A549 (cell line): ENCODE results near the gene C2. TPM values are rescaled to one million over a fixed set of nuclear protein-coding genes. Genes with fewer than 3 reads are reported as not detected.
A peak's percentile ranks its signal among the peaks of the same experiment; 100 is the strongest.
"Not testable (repeated sequence)": the region's sequence is repeated elsewhere in the genome, so short reads cannot be mapped to it uniquely, and the experiment has no call there.

Experiments used
- ATAC-seq, 2 experiments: fragments of 200-7000 bp in 1 of 2; fragments of >200 bp in 1 of 2; cut with Nextera tagmentation in 1 of 2; cut with Tn5 transposase in 1 of 2; 3 replicates each; pipeline versions ENCODE4 v1.8.0 to v1.9.1; 2018 to 2020; ENCODE audit warnings: mild to moderate bottlenecking in 1 of 2, moderate library complexity in 1 of 2
- CTCF ChIA-PET: fragments of 300-600 bp; sonication (Branson Sonifier 250); formaldehyde crosslinking; extraction: SDS; loops from one replicate; lab custom pipeline; 2021; ENCODE audit warnings: antibody characterized with exemption, inconsistent platforms; lab: Yijun Ruan, JAX
- POLR2A ChIA-PET: fragments of 350-600 bp; formaldehyde crosslinking; extraction: SDS; loops from one replicate; lab custom pipeline; 2021; ENCODE audit warnings: antibody characterized with exemption, inconsistent platforms; lab: Yijun Ruan, JAX
- DNase-seq, 2 experiments: peaks; one replicate each; pipeline versions ENCODE4 v3.0.0 to v3.0.0-alpha.2; 2011 to 2016; ENCODE audit warnings: low read depth in 1 of 2, low spot score in 1 of 2
- FAIRE-seq: peaks from 2 replicates; lab custom pipeline; 2011; peaks lifted over from hg19 to GRCh38; lab: Jason Lieb, UNC
- H3K27ac ChIP-seq, 2 experiments: fragments of >200 bp; sonication (Bioruptor Twin); formaldehyde crosslinking; 3 replicates each; pipeline ENCODE4 v1.5.1; 2016 to 2017
- H3K4me1 ChIP-seq: fragments of >200 bp; sonication (Bioruptor Twin); formaldehyde crosslinking; 3 replicates; pipeline ENCODE4 v1.6.1; 2016
- H3K4me2 ChIP-seq: fragments of >200 bp; sonication (Bioruptor Twin); formaldehyde crosslinking; 3 replicates; pipeline ENCODE4 v1.6.1; 2016
- H3K4me3 ChIP-seq: fragments of >200 bp; sonication (Bioruptor Twin); formaldehyde crosslinking; 3 replicates; pipeline ENCODE4 v1.5.1; 2016
- H3K9me3 ChIP-seq: fragments of >200 bp; sonication (Bioruptor Twin); formaldehyde crosslinking; 3 replicates; pipeline ENCODE4 v1.6.1; 2016
- CEBPB ChIP-seq, 2 experiments: fragments of >200 bp in 1 of 2; sonication (Bioruptor Twin) in 1 of 2; formaldehyde crosslinking in 1 of 2; IDR thresholded peaks; 2 replicates each; pipeline ENCODE4 v1.6.1; 2012 to 2016
- EHMT2 ChIP-seq: fragments of 200-600 bp; sonication (generic); IDR thresholded peaks from 2 replicates; pipeline ENCODE4 v1.6.1; 2016; ENCODE audit warnings: antibody characterized with exemption, low read depth, mild to moderate bottlenecking, moderate library complexity
- ELK1 ChIP-seq: fragments of 150-350 bp; IDR thresholded peaks from 2 replicates; pipeline ENCODE4 v1.6.1; 2014; ENCODE audit warnings: low read depth, mild to moderate bottlenecking, low read length
- EP300 ChIP-seq, 2 experiments: fragments of >200 bp; sonication (Bioruptor Twin); formaldehyde crosslinking; IDR thresholded peaks; 2 replicates in 1 of 2; 3 replicates in 1 of 2; pipeline ENCODE4 v1.6.1; 2016 to 2017
- ESRRA ChIP-seq: fragments of 150-350 bp; IDR thresholded peaks from 2 replicates; pipeline ENCODE4 v1.6.1; 2014; ENCODE audit warnings: mild to moderate bottlenecking, low read length, borderline replicate concordance
- FOSL2 ChIP-seq, 2 experiments: fragments of 450-650 bp in 1 of 2; fragments of >200 bp in 1 of 2; sonication (Bioruptor Twin) in 1 of 2; formaldehyde crosslinking; IDR thresholded peaks; 2 replicates each; pipeline versions ENCODE4 v1.5.0 to v1.6.1; 2016 to 2020; ENCODE audit warnings: mild to moderate bottlenecking in 1 of 2, moderate library complexity in 1 of 2
- FOXS1 ChIP-seq: fragments of 250-450 bp; sonication (Bioruptor Pico); IDR thresholded peaks from 2 replicates; pipeline ENCODE4 v1.5.0; 2020; ENCODE audit warnings: mild to moderate bottlenecking, moderate library complexity
- HOXB5 ChIP-seq: fragments of 250-450 bp; sonication (Bioruptor Pico); IDR thresholded peaks from 2 replicates; pipeline ENCODE4 v1.5.0; 2020; ENCODE audit warnings: mild to moderate bottlenecking, moderate library complexity
- NR3C1 ChIP-seq: fragments of >200 bp; sonication (Bioruptor Twin); formaldehyde crosslinking; IDR thresholded peaks from 3 replicates; pipeline ENCODE4 v1.6.1; 2017
- POLR2A ChIP-seq: IDR thresholded peaks from 2 replicates; pipeline ENCODE4 v1.6.1; 2012; ENCODE audit warnings: mild to moderate bottlenecking, low read length
- RAD21 ChIP-seq, 2 experiments: fragments of >200 bp in 1 of 2; sonication (Bioruptor Twin) in 1 of 2; formaldehyde crosslinking in 1 of 2; IDR thresholded peaks in 1 of 2; conservative IDR thresholded peaks in 1 of 2; 2 replicates in 1 of 2; 3 replicates in 1 of 2; pipeline ENCODE4 v1.6.1; 2012 to 2018; ENCODE audit warnings: inconsistent platforms in 1 of 2
- RARB ChIP-seq: fragments of 250-450 bp; sonication (Bioruptor Pico); IDR thresholded peaks from 2 replicates; pipeline ENCODE4 v1.8.0; 2021; ENCODE audit warnings: mild to moderate bottlenecking, moderate library complexity
- RCOR1 ChIP-seq: fragments of 150-350 bp; IDR thresholded peaks from 2 replicates; pipeline ENCODE4 v1.6.1; 2014; ENCODE audit warnings: antibody characterized with exemption, low read length, low read depth
- SREBF2 ChIP-seq: fragments of 450-650 bp; IDR thresholded peaks from 2 replicates; pipeline ENCODE4 v1.6.1; 2014; ENCODE audit warnings: mild to moderate bottlenecking, moderate library complexity
- TFCP2L1 ChIP-seq: fragments of 250-450 bp; sonication (Bioruptor Pico); IDR thresholded peaks from 2 replicates; pipeline ENCODE4 v1.5.0; 2021; ENCODE audit warnings: mild to moderate bottlenecking
- ZSCAN20 ChIP-seq: fragments of 250-450 bp; sonication (Bioruptor Pico); IDR thresholded peaks from 2 replicates; pipeline ENCODE4 v1.8.0; 2022; ENCODE audit warnings: mild to moderate bottlenecking, moderate library complexity
- WGBS: methylation state at CpG from one replicate; pipeline ENCODE4 v1.1.6; 2017; ENCODE audit errors: missing lambda C conversion rate; 5-methylcytosine and 5-hydroxymethylcytosine counted together
- polyA plus RNA-seq, 4 experiments: library from polyadenylated mRNA; depleted of rRNA in 3 of 4; stranded (reverse); fragments of >200 nt; fragmentation: RNase III in 1 of 4; extraction: RNeasy Plus Mini Kit Qiagen cat#74134 plus additional on column Dnase treatment in 1 of 4; gene quantifications; 2 replicates in 3 of 4; 3 replicates in 1 of 4; pipeline ENCODE4 v1.2.3, GENCODE V29; 2011 to 2017

Gene C2
- polyA plus RNA-seq, 2 of the 4 experiments (the other 2 are of a cell fraction): 0.22 to 0.87 TPM

GRCh38 chr6:31906122-31906521, 21.4 kb upstream of the C2 start:
- H3K4me2 ChIP-seq: no peak overlapping the region
- no peaks in the 10 kb centered on the region for H3K9me3 ChIP-seq
- DNase-seq: no peak
- WGBS: 78% methylated on average over 4 of the region's 4 CpGs
- H3K4me1 ChIP-seq: peaks cover 28% of the 10 kb centered on the region
- no peak overlapping the region for H3K27ac ChIP-seq
- H3K4me3 ChIP-seq: no peak overlapping the region
- no peak for FAIRE-seq
- TF ChIP-seq ESRRA (no peak), TFCP2L1 (CRISPR knock-in tag) (no peak), ELK1 (no peak), RAD21 (conservative IDR thresholded peaks at IDR 0.05 in 1 of 2, IDR thresholded peaks at IDR 0.05 in 1 of 2) (no peak)
- TF ChIP-seq, all 56 proteins: peak for 0
- ChIA-PET CTCF (interaction anchor here (1.3 kb wide), 1 partner anchor 47 kb away, joined by 4 read pairs; no protein-coding TSS in a partner anchor), POLR2A (no interaction called here)
- no peak for ATAC-seq

DNA sequence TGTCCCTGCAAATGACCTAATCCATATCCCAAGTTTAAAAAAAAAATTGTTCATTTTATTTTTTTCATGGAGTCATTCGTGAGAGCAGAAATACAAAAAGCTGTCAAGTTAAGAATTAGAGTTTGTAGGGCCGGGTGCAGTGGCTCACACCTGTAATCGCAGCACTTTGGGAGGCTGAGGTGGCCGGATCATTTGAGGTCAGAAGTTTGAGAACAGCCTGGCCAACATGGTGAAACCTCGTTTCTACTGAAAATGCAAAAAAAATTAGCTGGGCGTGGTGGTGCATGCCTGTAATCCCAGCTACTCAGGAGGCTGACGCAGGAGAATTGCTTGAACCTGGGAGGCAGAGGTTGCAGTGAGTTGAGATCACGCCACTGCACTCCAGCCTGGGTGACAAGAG, 20.8 kb upstream of the C2 start:
- not testable (repeated sequence) for FAIRE-seq, DNase-seq, H3K27ac ChIP-seq, H3K4me3 ChIP-seq, H3K4me2 ChIP-seq, H3K9me3 ChIP-seq, ATAC-seq
- CTCF ChIA-PET: interaction anchor here (1.3 kb wide), 1 partner anchor 46 kb away, joined by 4 read pairs; no protein-coding TSS in a partner anchor
- POLR2A ChIA-PET: interaction anchor here (0.6 kb wide), 1 partner anchor 270 kb away, joined by 6 read pairs; no protein-coding TSS in a partner anchor
- peaks cover 31% of the 10 kb centered on the region for H3K4me1 ChIP-seq
- WGBS: 79% methylated on average over 8 of the region's 8 CpGs

- TF ChIP-seq CEBPB (IDR thresholded peaks at IDR 0.05) (peak; percentile 20 to 76; a peak in 2 of 4 replicates), RAD21 (conservative IDR thresholded peaks at IDR 0.05 in 1 of 2, IDR thresholded peaks at IDR 0.05 in 1 of 2) (no peak)
- no peaks in the 10 kb centered on the region for H3K9me3 ChIP-seq
- CTCF ChIA-PET: interaction anchor here (0.6 to 1.1 kb wide), 2 partner anchors 18 to 42 kb away, joined by 3 to 5 read pairs; no protein-coding TSS in a partner anchor
- no peak overlapping the region for H3K27ac ChIP-seq
- H3K4me3 ChIP-seq: no peak overlapping the region
- no peak for FAIRE-seq
- POLR2A ChIA-PET: interaction anchor here (0.6 kb wide), 1 partner anchor 269 kb away, joined by 6 read pairs; no protein-coding TSS in a partner anchor
- DNase-seq: peak in 1 of 2 experiments; percentile 28
- peak; percentile 40 to 42; a peak in 5 of 6 replicates for ATAC-seq
- H3K4me2 ChIP-seq: no peak overlapping the region
- WGBS: 70% methylated on average over 7 of the region's 7 CpGs
- H3K4me1 ChIP-seq: peaks cover 33% of the 10 kb centered on the region
Observed at GRCh38 chr6:31907158-31907813, 20.2 kb upstream of the C2 start.

DNA sequence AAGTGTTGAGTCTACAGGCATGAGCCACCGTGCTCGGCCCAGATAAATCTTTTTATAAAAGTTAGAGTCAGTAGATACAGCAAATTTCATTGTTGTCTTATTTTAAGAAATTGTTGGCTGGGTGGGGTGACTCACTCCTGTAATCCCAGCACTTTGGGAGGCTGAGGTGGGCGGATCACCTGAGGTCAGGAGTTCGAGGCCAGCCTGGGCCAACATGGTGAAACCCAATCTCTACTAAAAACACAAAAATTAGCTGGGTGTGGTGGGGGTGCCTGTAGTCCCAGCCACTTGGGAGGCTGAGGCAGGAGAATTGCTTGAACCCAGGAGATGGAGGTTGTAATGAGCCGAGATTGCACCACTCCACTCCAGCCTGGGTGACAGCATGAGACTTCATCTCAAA, 19.3 kb upstream of the C2 start:
- H3K4me3 ChIP-seq, H3K27ac ChIP-seq, FAIRE-seq, ATAC-seq, POLR2A ChIA-PET, H3K9me3 ChIP-seq, DNase-seq: not testable (repeated sequence)
- H3K4me2 ChIP-seq: peak overlapping the region; percentile 29; the same call in 1 of the 3 replicates
- WGBS: 94% methylated on average over 3 of the region's 5 CpGs
- H3K4me1 ChIP-seq: peaks cover 27% of the 10 kb centered on the region
- CTCF ChIA-PET: interaction anchor here (0.8 to 1.1 kb wide), 2 partner anchors 19 to 246 kb away, joined by 3 read pairs; no protein-coding TSS in a partner anchor

DNA sequence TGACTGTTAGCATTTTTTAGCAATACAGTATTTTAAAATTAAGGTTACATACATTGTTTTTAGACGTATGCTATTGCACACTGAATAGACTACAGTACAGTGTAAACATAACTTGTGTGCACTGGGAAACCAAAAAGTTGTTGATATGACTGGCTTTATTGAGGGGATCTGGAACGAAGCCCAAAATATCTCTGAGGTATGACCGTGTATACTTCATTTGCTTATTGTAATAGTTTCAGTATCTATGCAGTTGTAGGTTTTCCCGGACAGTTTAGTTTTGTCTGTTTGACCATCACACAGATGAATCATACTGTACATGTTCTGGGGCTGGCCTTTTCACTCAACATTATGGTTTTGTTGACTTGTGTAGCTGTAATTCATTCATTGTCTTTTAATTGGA, 18.7 kb upstream of the C2 start:
- peak in 1 of 2 experiments; percentile 35 for DNase-seq
- H3K4me3 ChIP-seq: no peak overlapping the region
- no peak for TF ChIP-seq RARB (CRISPR knock-in tag)
- no peak for TF ChIP-seq EP300 (IDR thresholded peaks at IDR 0.05)
- no peak for TF ChIP-seq RCOR1
- no peak for TF ChIP-seq EHMT2
- no peak for TF ChIP-seq ZSCAN20
- no peak for TF ChIP-seq FOXS1 (CRISPR knock-in tag)
- no peak for TF ChIP-seq ELK1
- TF ChIP-seq HOXB5: no peak
- no peak for TF ChIP-seq NR3C1
- TF ChIP-seq POLR2A: no peak
- no peak for TF ChIP-seq SREBF2
- TF ChIP-seq FOSL2 (IDR thresholded peaks at IDR 0.05): no peak
- no peak for TF ChIP-seq FOSL2 (CRISPR knock-in tag; IDR thresholded peaks at IDR 0.05)
- no peaks in the 10 kb centered on the region for H3K9me3 ChIP-seq
- H3K27ac ChIP-seq: no peak overlapping the region
- POLR2A ChIA-PET: no interaction called here
- peaks cover 27% of the 10 kb centered on the region for H3K4me1 ChIP-seq
- FAIRE-seq: no peak
- CTCF ChIA-PET: interaction anchor here (0.6 to 1.2 kb wide), 3 partner anchors 43 to 344 kb away, joined by 3 to 7 read pairs (median 3); no protein-coding TSS in a partner anchor
- peak; percentile 39 to 67; a peak in 4 of 6 replicates for ATAC-seq
- H3K4me2 ChIP-seq: peak overlapping the region; percentile 29; the same call in 1 of the 3 replicates
- WGBS: 12% methylated on average over 4 of the region's 4 CpGs

- peaks cover 27% of the 10 kb centered on the region for H3K4me1 ChIP-seq
Observed at GRCh38 chr6:31909298-31909697, 18.2 kb upstream of the C2 start.

More at GRCh38 chr6:31909298-31909697, 18.2 kb upstream of the C2 start:
- POLR2A ChIA-PET: interaction anchor here (0.7 kb wide), 1 partner anchor 13 kb away, joined by 3 read pairs; no protein-coding TSS in a partner anchor
- not testable (repeated sequence) for H3K9me3 ChIP-seq, FAIRE-seq, ATAC-seq, DNase-seq, H3K4me3 ChIP-seq
- WGBS: 87% methylated on average over 7 of the region's 7 CpGs
- peak overlapping the region in 1 of 2 experiments; percentile 39; a peak in 1 of 6 replicates for H3K27ac ChIP-seq
- CTCF ChIA-PET: interaction anchor here (0.6 to 1.2 kb wide), 2 partner anchors 43 to 343 kb away, joined by 3 to 7 read pairs; no protein-coding TSS in a partner anchor
- H3K4me2 ChIP-seq: peak overlapping the region; percentile 29; the same call in 1 of the 3 replicates
